GM12874 (cell line): ENCODE data around the gene U2AF1L4.
A peak's percentile ranks its signal among the peaks of the same experiment; 100 is the strongest.

Experiments
- TF ChIP-seq, protein P1 (sequence below): IDR thresholded peaks from 2 replicates; pipeline ENCODE4 v1.5.1; 2011; ENCODE audit warnings: low read depth, mild to moderate bottlenecking, control low read depth, low read length, moderate library complexity; ENCODE audit not compliant: insufficient read depth

Gene U2AF1L4

DNA sequence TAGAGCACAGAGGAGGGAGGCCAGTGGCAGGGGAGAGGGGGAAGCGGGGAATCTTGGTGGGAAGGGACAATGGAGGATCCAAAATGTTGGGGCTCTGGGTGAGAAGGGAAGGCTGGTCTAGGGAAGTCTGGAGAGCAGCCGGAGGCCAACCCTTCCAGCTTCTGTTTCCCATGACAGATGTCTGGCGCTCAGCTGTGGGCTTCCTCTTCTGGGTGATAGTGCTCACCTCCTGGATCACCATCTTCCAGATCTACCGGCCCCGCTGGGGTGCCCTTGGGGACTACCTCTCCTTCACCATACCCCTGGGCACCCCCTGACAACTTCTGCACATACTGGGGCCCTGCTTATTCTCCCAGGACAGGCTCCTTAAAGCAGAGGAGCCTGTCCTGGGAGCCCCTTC, 1.3 kb upstream of the U2AF1L4 start:
- TF ChIP-seq, protein P1, sequence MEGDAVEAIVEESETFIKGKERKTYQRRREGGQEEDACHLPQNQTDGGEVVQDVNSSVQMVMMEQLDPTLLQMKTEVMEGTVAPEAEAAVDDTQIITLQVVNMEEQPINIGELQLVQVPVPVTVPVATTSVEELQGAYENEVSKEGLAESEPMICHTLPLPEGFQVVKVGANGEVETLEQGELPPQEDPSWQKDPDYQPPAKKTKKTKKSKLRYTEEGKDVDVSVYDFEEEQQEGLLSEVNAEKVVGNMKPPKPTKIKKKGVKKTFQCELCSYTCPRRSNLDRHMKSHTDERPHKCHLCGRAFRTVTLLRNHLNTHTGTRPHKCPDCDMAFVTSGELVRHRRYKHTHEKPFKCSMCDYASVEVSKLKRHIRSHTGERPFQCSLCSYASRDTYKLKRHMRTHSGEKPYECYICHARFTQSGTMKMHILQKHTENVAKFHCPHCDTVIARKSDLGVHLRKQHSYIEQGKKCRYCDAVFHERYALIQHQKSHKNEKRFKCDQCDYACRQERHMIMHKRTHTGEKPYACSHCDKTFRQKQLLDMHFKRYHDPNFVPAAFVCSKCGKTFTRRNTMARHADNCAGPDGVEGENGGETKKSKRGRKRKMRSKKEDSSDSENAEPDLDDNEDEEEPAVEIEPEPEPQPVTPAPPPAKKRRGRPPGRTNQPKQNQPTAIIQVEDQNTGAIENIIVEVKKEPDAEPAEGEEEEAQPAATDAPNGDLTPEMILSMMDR = no peak

DNA sequence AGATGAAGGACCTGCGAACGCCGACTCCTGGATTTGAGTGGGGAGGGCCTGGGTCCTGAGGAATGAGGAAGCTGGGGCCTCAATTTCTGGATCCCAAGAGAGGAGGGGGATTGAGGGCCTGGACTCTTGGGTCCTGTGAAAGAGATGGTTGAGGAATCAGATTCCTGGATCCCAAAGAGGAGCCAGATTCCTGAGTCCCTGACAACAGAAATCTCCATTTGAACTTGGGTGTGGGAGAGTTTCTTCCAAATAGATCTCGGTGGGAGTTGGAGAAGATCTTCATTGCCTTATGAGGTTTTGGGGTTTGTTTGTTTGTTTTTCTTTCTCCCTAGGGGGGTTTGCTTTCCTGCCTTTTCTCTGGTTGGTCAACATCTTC, 857 bp upstream of the U2AF1L4 start:
- TF ChIP-seq, protein P1 = no peak

DNA sequence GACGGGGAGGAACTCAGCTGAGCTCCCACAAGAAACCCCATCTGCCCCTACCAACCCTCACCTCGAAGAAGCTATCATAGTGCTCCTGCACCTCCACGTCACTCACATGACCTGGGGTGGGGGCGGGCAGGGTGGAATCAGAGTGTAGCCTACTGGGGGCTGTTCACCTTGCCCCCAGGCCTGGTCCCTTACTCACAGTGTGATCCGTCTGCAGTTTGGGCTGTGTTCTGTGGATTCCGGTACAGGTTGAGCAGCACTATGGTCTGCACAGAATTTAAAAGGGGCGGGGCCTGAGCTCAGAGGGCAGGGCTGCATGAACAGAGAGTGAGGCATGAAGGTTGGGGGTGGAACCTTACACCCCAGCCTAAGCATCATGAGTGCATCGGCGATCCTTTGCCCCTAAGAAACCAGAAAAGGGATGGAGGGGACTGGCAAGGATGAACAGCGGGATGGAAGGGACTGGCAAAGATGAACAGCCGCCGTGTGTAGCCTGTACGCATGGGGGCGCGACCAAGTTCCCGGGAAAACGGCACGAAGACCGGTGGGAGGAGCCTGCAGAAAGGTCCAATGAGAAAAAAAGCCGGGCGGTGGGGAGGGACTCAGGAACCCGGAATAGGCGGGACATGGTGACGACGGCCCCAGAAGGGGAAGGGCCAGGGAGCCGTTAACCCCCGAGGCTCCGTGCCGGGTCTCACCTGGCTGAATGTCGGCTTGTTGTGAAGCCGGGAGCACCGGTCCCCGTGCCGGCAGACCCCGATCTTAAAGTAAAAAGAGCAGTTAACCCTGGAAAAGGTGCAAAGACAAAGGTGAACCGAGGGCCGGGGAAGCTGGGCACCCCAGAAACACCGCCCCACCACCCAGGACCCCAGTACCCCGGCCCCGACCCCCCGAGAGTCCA, 539 bp downstream of the U2AF1L4 start:
- TF ChIP-seq, protein P1 = peak; percentile 23; the same call in 1 of the 2 replicates

DNA sequence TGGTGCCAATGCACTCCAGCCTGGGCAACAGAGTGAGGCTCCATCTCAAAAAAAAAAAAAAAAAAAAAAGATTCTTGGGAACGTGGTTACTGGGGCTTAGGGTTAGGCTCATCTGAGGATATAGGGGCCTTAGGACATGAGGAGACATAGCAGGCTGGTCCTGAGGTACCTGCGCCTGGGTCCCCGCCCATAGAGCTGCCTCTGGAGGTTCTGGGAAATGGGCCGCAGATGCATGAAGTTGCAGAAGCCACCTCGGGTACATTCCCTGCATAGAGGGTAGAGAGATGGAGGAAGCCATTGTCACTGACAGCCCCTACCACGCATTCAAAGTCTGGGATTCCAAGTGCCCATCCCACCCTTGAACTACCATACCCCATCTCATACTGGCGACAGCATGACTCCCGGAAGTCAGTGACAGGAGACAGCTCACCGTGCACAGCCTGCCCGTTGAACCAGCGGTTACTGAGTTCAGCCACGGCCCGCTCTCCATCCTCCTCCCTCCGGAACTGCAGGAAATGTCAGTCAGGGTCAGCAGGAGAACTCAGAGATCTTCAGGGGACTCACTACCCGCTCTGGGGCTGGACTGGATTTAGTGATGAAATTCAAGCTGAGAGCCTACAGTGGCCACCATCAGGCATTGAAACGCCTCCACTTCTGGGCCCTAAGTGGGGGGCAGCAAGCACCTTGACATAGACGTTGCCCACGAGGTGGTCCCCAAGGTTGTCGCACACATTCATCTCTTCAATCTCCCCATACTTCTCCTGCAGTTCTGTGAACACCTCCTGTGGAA, 1.4 kb downstream of the U2AF1L4 start:
- TF ChIP-seq, protein P1 = no peak

DNA sequence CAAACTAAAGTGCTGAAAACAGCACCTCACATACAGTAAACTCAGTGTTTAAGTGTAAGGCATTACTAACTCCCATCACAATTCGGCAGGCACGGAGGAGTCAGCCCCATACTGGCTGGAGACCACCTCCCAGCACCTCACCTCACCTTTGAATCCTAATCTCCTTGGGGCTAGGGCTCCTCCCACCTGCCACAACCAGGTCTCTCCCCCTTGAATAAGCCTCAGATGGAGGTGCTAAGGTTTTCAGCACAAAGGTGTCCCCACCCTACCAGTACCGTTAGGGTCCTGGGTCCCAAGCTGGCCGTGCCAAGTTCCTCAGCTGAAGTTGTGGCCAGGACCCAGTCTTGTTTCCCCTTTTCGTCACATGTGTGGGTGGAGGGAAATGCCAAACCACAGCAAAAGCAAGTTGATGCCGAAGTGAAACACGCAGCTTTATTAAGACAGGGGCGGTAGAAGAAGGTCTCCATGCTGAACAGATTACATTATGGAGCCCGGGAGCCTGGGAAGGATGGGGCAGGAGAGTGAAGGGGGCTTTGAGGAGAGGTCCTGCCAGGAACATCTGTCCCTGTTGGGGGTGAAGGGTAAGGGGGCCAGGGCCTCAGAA, 3.0 kb downstream of the U2AF1L4 start, which contains the start of gene IGFLR1:
IGFLR1 (minus strand) TSS at position 332 of the 604 bp plus-strand sequence. CDS start 1,272 bp downstream, outside the sequence.
- TF ChIP-seq, protein P1 = no peak

DNA sequence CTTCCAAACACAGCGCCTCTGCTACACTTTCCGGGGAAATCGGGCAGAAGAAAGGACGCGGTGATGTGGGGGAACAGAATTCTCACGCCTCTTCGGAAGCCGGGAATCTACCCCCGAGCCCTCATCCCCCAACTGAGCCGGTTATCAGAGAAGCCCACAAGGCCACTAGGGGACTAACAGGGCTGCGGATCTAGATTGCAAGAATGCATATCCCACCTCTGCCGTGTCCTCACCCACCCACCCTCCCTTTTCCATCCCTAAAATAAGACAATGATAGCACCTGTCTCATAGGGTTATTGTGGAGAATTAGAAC, 4.1 kb downstream of the U2AF1L4 start:
- TF ChIP-seq, protein P1 = no peak
